ENCODE results near the gene TRMT61A. TPM values are rescaled to one million over a fixed set of nuclear protein-coding genes. Genes with fewer than 3 reads are reported as not detected.

TRMT61A gene
- total RNA-seq, 4 donors from 2014 or later = 14.9 to 24.4 (median 21.3) TPM

DNA sequence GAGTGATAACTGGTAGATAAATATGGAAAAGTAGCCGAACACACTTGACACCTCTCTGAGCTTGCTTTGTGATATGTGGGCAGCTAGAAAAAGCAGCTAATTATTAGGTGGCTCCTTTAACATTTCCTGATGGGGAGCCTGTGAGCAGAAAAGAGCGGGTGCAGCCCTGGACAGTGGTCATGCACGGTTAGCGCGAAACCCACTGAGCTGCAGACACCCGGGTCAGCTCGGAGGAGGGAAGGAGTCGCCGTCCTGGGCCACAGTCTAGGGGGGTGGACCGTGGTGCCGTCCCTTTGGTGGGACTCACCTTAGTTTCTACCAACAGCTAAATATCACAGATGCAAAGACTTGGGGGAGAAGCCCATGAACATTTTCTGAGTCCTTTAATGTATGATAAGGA, 40.4 kb downstream of the TRMT61A start:
- H3K9me3 ChIP-seq = no peaks in the 10 kb centered on the region
- peak in 1 of 2 donors; percentile 34 for DNase-seq
- peaks cover 7 to 60% of the 10 kb centered on the region in 2 donors for H3K4me1 ChIP-seq
- TF ChIP-seq, protein P1, sequence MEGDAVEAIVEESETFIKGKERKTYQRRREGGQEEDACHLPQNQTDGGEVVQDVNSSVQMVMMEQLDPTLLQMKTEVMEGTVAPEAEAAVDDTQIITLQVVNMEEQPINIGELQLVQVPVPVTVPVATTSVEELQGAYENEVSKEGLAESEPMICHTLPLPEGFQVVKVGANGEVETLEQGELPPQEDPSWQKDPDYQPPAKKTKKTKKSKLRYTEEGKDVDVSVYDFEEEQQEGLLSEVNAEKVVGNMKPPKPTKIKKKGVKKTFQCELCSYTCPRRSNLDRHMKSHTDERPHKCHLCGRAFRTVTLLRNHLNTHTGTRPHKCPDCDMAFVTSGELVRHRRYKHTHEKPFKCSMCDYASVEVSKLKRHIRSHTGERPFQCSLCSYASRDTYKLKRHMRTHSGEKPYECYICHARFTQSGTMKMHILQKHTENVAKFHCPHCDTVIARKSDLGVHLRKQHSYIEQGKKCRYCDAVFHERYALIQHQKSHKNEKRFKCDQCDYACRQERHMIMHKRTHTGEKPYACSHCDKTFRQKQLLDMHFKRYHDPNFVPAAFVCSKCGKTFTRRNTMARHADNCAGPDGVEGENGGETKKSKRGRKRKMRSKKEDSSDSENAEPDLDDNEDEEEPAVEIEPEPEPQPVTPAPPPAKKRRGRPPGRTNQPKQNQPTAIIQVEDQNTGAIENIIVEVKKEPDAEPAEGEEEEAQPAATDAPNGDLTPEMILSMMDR (IDR thresholded peaks at IDR 0.05) = no peak
- TF ChIP-seq POLR2A (IDR thresholded peaks at IDR 0.05) = no peak
- H3K27me3 ChIP-seq = no peaks in the 10 kb centered on the region
- no peak overlapping the region for H3K4me3 ChIP-seq (replicated peaks in 1 of 3)
- H3K36me3 ChIP-seq = no peaks in the 10 kb centered on the region
- peak overlapping the region in 1 of 3 donors; percentile 53 for H3K27ac ChIP-seq
- intact Hi-C loops (cut with DNase I) = loop anchor here (10.0 kb wide), 1 partner anchor 145 kb away; the partner anchor contains the start of genes XRCC3 and ZFYVE21
- WGBS, 2 donors = 59 to 61% methylated on average over 11 of the region's 11 CpGs

DNA sequence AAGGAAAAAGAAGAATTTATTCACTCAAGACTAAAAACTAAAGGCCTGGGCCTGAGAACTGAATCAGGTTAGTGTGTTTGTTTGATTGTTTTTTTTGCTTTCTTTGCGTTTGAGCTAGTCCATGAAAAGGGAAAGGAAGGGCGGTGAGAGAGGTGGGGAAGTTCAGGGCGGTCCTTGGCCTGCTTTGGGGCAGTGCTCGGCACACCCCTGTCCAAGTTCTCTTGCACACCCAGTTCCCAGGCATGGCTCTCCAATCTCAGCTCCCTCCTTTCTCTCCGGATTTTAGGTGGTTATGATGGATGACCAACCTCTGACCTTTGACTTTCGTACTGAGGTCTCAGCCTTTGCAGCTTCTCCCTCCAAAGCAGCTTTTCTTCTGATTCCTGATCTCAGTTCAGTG, 45.1 kb downstream of the TRMT61A start:
- WGBS, 2 donors = 64 to 65% methylated on average over 6 of the region's 6 CpGs
- DNase-seq = no peak
- H3K4me1 ChIP-seq = peaks cover 20 to 66% of the 10 kb centered on the region in 2 donors
- peak overlapping the region in 2 of 3 donors; percentile 53 to 65 for H3K27ac ChIP-seq
- intact Hi-C loops (cut with DNase I) = loop anchor here (10.0 kb wide), 1 partner anchor 341 kb away; no protein-coding TSS in a partner anchor
- no peaks in the 10 kb centered on the region for H3K27me3 ChIP-seq
- peaks cover 0 to 5% of the 10 kb centered on the region in 2 donors for H3K36me3 ChIP-seq
- TF ChIP-seq, protein P1 (IDR thresholded peaks at IDR 0.05) = no peak
- no peak for TF ChIP-seq POLR2A (IDR thresholded peaks at IDR 0.05)
- H3K4me3 ChIP-seq (replicated peaks in 1 of 3) = no peak overlapping the region
- H3K9me3 ChIP-seq = no peaks in the 10 kb centered on the region

DNA sequence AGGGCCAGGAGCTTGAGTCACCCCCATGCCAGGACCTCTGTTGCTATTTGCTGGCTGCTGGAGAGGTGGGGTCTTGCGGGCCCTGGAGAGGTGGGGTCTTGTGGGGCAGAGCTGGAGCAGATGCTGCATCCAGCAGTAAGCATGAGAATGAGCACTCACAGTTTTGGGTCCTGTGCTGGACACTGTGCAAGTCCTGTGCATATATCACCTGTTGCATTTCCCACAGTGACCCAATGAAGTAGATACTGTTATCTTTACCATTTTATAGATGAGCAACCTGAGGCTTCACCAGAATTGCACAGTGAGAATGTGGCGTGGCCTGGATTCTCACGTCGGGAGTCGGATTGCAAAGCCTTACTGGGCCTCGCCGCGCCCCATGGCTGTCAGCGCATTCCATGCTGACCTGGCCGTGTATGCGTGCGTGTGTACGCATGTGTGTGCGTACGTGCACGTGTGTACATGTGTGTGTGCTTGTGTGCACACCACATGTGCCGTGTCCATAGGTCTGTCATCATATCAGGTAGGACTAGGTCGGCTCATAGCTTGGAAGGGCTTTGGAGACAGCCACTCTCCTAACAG, 45.8 kb downstream of the TRMT61A start:
- no peak for DNase-seq
- Histone ChIP-seq H3K27me3 (no peaks in the 10 kb centered on the region), H3K4me3 (replicated peaks in 1 of 3) (no peak overlapping the region), H3K9me3 (no peaks in the 10 kb centered on the region), H3K27ac (peak overlapping the region in 2 of 3 donors; percentile 65 to 89), H3K36me3 (peaks cover 0 to 10% of the 10 kb centered on the region in 2 donors), H3K4me1 (peaks cover 20 to 59% of the 10 kb centered on the region in 2 donors)
- TF ChIP-seq, protein P1 (IDR thresholded peaks at IDR 0.05) = no peak
- TF ChIP-seq POLR2A (IDR thresholded peaks at IDR 0.05) = no peak
- intact Hi-C loops (cut with DNase I) = loop anchor here (5.0 to 10.0 kb wide), 2 partner anchors 53 to 340 kb away; partner anchors contain the start of gene KLC1
- 90 to 95% methylated on average over 18 of the region's 18 CpGs for WGBS, 2 donors

DNA sequence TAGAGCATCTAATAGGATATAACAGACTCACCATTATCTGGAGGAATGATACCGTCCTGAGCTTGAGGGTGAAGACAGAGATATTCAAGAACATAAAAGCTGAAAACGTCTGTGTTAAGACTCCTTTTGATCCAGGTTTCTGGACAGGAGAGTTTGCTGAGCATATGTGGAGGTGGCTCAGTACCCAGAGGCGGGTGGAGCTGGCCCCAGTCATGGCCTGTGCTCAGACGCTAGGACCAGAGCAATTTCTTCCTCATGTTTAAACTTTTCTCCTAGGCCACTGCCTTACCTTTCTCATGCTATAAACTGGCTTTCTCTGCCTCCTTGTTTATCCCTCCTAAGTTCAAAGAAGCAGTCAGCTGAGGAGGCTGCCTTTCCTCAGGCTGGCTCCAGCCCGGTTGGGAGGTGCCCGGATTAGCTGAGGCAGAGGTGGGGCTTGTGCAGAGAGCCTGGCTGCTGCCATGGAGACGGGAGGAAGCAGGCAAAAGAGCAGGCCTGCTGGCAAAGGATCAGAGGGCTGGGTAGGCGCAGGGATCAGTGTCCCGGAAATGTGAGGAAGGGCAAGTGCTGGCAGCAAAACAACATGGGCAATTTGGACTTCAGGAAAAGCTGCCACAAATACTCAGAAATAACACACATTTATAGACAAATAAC, 47.5 kb downstream of the TRMT61A start:
- TF ChIP-seq, protein P1 (IDR thresholded peaks at IDR 0.05) = no peak
- peak in 1 of 2 donors; percentile 39 for TF ChIP-seq POLR2A (IDR thresholded peaks at IDR 0.05)
- 15 to 27% methylated on average over 9 of the region's 9 CpGs for WGBS, 2 donors
- H3K27me3 ChIP-seq = no peaks in the 10 kb centered on the region
- H3K27ac ChIP-seq = peak overlapping the region; percentile 83 to 92 (median 89)
- peaks cover 0 to 10% of the 10 kb centered on the region in 2 donors for H3K36me3 ChIP-seq
- peak; percentile 99 for DNase-seq
- peaks cover 13 to 48% of the 10 kb centered on the region in 2 donors for H3K4me1 ChIP-seq
- H3K9me3 ChIP-seq = no peaks in the 10 kb centered on the region
- no peak overlapping the region for H3K4me3 ChIP-seq (replicated peaks in 1 of 3)
- intact Hi-C loops (cut with DNase I) = loop anchor here (5.0 to 10.0 kb wide), 2 partner anchors 51 to 338 kb away; partner anchors contain the start of gene KLC1

All from thyroid gland (tissue), 4 donors.